OCI-LY3 (cell line): ENCODE measurements around the gene NFIC.
"Not testable (repeated sequence)": the region's sequence is repeated elsewhere in the genome, so short reads cannot be mapped to it uniquely, and the experiment has no call there.

Experiments used
- H2AFZ ChIP-seq: fragments of 200-600, 300-600 bp; shearing (Covaris generic); 2 replicates; pipeline ENCODE4 v1.6.0; 2014; ENCODE audit warnings: antibody characterized with exemption, low read depth, low read length
- H3K27ac ChIP-seq: fragments of 200-600, 300-600 bp; sonication (generic); 2 replicates; pipeline ENCODE4 v1.5.1; 2014; ENCODE audit warnings: mild to moderate bottlenecking, low read length, moderate library complexity, mixed read lengths
- H3K27me3 ChIP-seq: fragments of 200-600, 300-600 bp; sonication (generic); 2 replicates; pipeline ENCODE4 v1.6.1; 2014; ENCODE audit warnings: low read depth, low read length, mixed read lengths
- H3K36me3 ChIP-seq: fragments of 200-600, 300-600 bp; sonication (generic); replicated peaks from 2 replicates; pipeline ENCODE3; 2014; ENCODE audit warnings: low read depth, low read length, mixed read lengths
- H3K4me1 ChIP-seq: fragments of 300-600, 200-600 bp; sonication (generic); 2 replicates; pipeline ENCODE4 v1.6.1; 2014; ENCODE audit warnings: low read length, mixed read lengths
- H3K4me2 ChIP-seq: fragments of 200-600, 300-600 bp; sonication (generic); 2 replicates; pipeline ENCODE4 v1.6.1; 2014; ENCODE audit warnings: low read length, mixed read lengths
- H3K4me3 ChIP-seq: fragments of 300-600, 200-600 bp; sonication (generic); 2 replicates; pipeline ENCODE4 v1.5.1; 2014; ENCODE audit warnings: antibody characterized with exemption, mild to moderate bottlenecking, low read length, moderate library complexity
- H3K79me2 ChIP-seq: fragments of 300-600, 200-600 bp; shearing (Covaris generic); 2 replicates; pipeline ENCODE4 v1.6.1; 2014; ENCODE audit warnings: mild to moderate bottlenecking, low read length, mixed read lengths
- H3K9ac ChIP-seq: fragments of 300-600, 200-600 bp; shearing (Covaris generic); 2 replicates; pipeline ENCODE4 v1.6.0; 2014; ENCODE audit warnings: mild to moderate bottlenecking, low read length, moderate library complexity
- H3K9me3 ChIP-seq: fragments of 200-600, 300-600 bp; shearing (Covaris generic); 2 replicates; pipeline ENCODE4 v1.6.1; 2014; ENCODE audit warnings: low read length, mixed read lengths; ENCODE audit not compliant: insufficient read depth
- H4K20me1 ChIP-seq: fragments of 200-600, 300-600 bp; sonication (generic); 2 replicates; pipeline ENCODE4 v1.6.1; 2016; ENCODE audit warnings: low read length, mixed read lengths; ENCODE audit not compliant: insufficient read depth
- EZH2phosphoT487 ChIP-seq: fragments of 200-600 bp; shearing (Covaris generic); IDR thresholded peaks from 2 replicates; pipeline ENCODE4 v1.6.1; 2018; ENCODE audit warnings: antibody characterized with exemption, mixed run types, low read depth
- TF ChIP-seq, protein P1 (sequence below): fragments of 200-600, 300-600 bp; sonication (generic); IDR thresholded peaks from 2 replicates; pipeline ENCODE4 v1.5.1; 2014; ENCODE audit warnings: antibody characterized with exemption, low read length, low read depth

NFIC gene

DNA sequence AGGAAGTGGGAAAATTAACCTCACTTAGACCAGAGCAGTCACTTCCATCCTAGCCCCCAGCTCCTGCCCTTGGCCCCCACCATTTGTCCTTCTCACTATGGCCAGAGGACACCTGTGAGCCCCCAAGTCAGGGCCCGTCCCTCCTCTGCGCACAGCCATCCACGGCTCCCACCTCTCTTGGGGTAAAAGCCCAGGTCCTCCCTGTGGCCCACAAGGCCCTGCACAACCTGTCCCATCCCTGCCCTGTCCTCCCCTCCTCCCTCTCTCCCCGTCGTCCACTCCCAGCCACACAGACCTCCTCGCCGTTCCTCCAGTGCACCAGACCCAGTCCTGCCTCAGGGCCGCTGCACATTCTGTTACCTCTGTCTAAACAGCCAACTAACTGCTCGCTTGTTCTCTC lies 60.0 kb downstream of the NFIC start:
- Histone ChIP-seq H2AFZ (no peak overlapping the region), H3K4me1 (peaks cover 7% of the 10 kb centered on the region), H4K20me1 (peaks cover 11% of the 10 kb centered on the region; the same call in 1 of the 2 replicates), H3K4me3 (no peak overlapping the region), H3K4me2 (no peak overlapping the region), H3K27me3 (no peaks in the 10 kb centered on the region), H3K9ac (no peak overlapping the region), H3K9me3 (no peaks in the 10 kb centered on the region), H3K27ac (no peak overlapping the region), H3K79me2 (peaks cover 16% of the 10 kb centered on the region; the same call in 1 of the 2 replicates), H3K36me3 (peaks cover 15% of the 10 kb centered on the region)
- no peak for TF ChIP-seq EZH2phosphoT487

DNA sequence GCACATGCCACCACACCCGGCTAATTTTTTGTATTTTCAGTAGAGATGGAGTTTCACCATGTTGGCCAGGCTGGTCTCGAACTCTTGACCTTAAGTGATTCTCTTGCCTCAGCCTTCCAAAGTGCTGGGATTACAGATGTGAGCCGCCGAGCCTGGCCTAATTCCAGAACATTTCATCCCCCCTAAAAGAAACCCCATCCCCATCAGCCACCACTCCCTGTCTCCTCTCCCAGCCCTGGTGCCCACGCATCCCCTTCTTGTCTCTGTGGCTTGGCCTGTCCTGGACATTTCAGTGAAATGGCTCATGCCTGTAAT lies 63.9 kb downstream of the NFIC start:
- H3K4me2 ChIP-seq, H3K9me3 ChIP-seq, H3K9ac ChIP-seq, H4K20me1 ChIP-seq, H3K27ac ChIP-seq, H2AFZ ChIP-seq, H3K79me2 ChIP-seq, H3K4me3 ChIP-seq, H3K27me3 ChIP-seq: not testable (repeated sequence)
- H3K4me1 ChIP-seq, result peaks cover 13% of the 10 kb centered on the region
- peaks cover 27% of the 10 kb centered on the region for H3K36me3 ChIP-seq

DNA sequence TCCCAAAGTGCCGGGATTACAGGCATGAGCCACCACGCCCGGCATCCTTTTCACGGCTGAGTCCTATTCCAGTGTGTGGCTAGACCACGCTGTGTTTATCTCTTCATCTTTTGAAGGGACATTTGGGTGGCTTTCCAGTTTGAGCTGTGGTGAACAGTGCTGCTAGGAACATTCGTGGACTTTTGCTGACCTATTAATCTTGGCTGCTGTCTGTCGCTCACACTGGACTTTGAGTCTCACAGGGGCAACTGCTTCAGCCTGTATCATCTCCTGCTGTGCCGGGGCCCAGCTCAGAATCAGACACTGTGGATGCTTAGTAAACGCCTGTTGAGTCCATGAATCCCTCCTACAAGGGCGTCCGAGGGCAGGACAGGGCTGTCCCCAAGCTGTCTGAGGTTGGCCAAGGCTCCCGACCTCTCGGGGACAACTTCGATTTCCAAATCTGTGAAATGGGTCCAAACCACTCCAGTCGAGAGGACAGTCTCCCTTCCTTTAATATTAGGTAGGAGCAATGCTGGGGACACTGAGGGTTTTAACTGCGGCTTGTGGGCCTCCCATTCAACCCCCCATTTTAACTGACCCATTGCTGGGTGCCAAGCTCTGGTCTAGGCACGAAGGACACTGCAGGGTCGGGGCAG lies 65.5 kb downstream of the NFIC start:
- H3K27me3 ChIP-seq, result no peaks in the 10 kb centered on the region
- no peaks in the 10 kb centered on the region for H3K9me3 ChIP-seq
- H3K79me2 ChIP-seq, result peaks cover 3% of the 10 kb centered on the region; the same call in 1 of the 2 replicates
- H3K9ac ChIP-seq, result no peak overlapping the region
- H3K4me1 ChIP-seq, result peaks cover 17% of the 10 kb centered on the region
- no peak overlapping the region for H3K4me3 ChIP-seq
- no peak overlapping the region for H3K27ac ChIP-seq
- peaks cover 4% of the 10 kb centered on the region; the same call in 1 of the 2 replicates for H4K20me1 ChIP-seq
- no peak overlapping the region for H3K4me2 ChIP-seq
- no peak overlapping the region for H2AFZ ChIP-seq
- peaks cover 25% of the 10 kb centered on the region for H3K36me3 ChIP-seq
- TF ChIP-seq, protein P1, sequence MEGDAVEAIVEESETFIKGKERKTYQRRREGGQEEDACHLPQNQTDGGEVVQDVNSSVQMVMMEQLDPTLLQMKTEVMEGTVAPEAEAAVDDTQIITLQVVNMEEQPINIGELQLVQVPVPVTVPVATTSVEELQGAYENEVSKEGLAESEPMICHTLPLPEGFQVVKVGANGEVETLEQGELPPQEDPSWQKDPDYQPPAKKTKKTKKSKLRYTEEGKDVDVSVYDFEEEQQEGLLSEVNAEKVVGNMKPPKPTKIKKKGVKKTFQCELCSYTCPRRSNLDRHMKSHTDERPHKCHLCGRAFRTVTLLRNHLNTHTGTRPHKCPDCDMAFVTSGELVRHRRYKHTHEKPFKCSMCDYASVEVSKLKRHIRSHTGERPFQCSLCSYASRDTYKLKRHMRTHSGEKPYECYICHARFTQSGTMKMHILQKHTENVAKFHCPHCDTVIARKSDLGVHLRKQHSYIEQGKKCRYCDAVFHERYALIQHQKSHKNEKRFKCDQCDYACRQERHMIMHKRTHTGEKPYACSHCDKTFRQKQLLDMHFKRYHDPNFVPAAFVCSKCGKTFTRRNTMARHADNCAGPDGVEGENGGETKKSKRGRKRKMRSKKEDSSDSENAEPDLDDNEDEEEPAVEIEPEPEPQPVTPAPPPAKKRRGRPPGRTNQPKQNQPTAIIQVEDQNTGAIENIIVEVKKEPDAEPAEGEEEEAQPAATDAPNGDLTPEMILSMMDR, result no peak
- TF ChIP-seq EZH2phosphoT487, result no peak

DNA sequence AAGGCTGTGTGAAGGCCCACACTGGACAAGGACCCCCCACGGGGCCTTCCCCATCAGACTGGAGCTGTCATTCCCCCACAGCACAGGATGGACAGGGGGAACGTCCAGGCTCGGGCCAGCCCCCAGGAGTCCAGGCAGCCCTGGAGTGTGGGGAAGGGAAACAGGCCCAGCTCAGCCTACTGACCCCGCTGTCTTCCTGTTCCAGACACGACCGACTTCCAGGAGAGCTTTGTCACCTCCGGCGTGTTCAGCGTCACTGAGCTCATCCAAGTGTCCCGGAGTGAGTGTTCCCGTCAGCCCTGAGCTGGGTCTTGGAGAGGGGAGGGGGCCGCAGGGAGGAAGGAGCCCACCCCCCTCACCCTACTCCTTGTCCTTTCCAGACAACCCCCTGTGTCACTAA lies 66.9 kb downstream of the NFIC start:
- Histone ChIP-seq H3K36me3 (peaks cover 30% of the 10 kb centered on the region), H3K9me3 (no peaks in the 10 kb centered on the region), H3K79me2 (peaks cover 3% of the 10 kb centered on the region; the same call in 1 of the 2 replicates), H4K20me1 (peaks cover 4% of the 10 kb centered on the region; the same call in 1 of the 2 replicates), H3K27ac (no peak overlapping the region), H2AFZ (no peak overlapping the region), H3K4me2 (no peak overlapping the region), H3K27me3 (no peaks in the 10 kb centered on the region), H3K4me1 (peaks cover 15% of the 10 kb centered on the region), H3K4me3 (no peak overlapping the region), H3K9ac (no peak overlapping the region)
- TF ChIP-seq EZH2phosphoT487, result no peak
- TF ChIP-seq, protein P1, result no peak

DNA sequence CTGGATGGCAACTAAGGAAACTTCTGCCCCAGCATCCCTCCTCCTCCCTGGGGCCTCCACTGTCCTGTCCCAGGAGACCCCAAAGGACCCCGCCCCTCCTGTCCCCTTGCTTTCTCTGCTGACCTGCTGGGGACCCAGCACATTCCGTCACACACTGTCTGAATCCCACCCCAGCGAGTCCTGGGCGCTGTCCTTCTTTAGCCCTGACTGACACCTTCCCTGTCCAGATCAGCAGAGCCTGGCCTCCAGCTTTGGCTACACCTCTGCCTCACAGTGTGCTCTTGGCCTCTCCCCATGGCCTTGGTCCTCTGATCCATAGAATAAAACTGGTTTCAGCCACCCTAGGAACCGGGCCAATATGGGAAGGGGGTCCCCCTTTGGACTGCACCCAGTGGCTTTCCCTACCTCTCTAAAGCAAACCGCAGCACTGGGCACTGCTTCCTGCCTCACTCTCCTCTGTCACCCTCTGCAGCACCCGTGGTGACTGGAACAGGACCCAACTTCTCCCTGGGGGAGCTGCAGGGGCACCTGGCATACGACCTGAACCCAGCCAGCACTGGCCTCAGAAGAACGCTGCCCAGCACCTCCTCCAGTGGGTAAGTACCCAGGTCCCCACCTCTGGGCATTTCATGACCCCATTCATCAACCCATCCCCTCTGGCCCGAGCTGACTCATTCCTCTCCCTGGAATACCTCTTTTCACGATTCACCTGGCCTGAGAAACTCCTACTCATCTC lies 67.6 kb downstream of the NFIC start:
- Histone ChIP-seq H3K9ac (peak overlapping the region; percentile 76), H3K27ac (peak overlapping the region; percentile 68), H3K9me3 (no peaks in the 10 kb centered on the region), H3K4me2 (peak overlapping the region; percentile 99), H4K20me1 (peaks cover 4% of the 10 kb centered on the region; the same call in 1 of the 2 replicates), H3K79me2 (peaks cover 3% of the 10 kb centered on the region; the same call in 1 of the 2 replicates), H3K27me3 (no peaks in the 10 kb centered on the region), H3K4me1 (peaks cover 10% of the 10 kb centered on the region), H3K4me3 (peak overlapping the region; percentile 84), H3K36me3 (peaks cover 35% of the 10 kb centered on the region), H2AFZ (no peak overlapping the region)
- TF ChIP-seq, protein P1, result no peak
